IPS-11a (cell line): ENCODE results near the gene TNIK.
"Not testable (repeated sequence)": the region's sequence is repeated elsewhere in the genome, so short reads cannot be mapped to it uniquely, and the experiment has no call there.

Experiments used
- H3K4me3 ChIP-seq: one replicate; pipeline ENCODE4 v1.5.1; 2013; ENCODE audit warnings: low read depth, low read length, control low read depth

TNIK gene

DNA sequence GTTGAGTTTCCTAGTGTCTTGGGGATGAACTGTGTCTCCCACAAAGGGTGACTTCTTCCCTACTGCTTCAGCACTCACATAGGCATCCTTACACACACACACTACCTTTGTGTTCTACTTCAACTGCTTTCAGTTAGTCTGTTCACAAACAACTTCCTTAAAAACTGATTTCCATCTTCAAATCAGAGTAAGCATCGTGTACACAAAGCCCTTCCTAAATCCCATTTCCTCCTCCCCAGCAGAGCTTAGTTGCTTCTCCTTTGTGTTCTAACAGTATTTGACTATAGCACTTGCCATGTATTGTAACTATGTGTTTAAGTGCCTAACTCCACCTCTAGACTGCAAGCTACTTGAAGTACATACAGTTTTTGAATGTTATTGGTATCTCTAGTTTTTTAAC, 71.7 kb downstream of the TNIK start:
- no peak overlapping the region for H3K4me3 ChIP-seq

- no peak overlapping the region for H3K4me3 ChIP-seq
These were observed 73.1 kb downstream of the TNIK start for GRCh38 chr3:171387062-171387461.

GRCh38 chr3:171385086-171385485, 75.1 kb downstream of the TNIK start:
- no peak overlapping the region for H3K4me3 ChIP-seq

DNA sequence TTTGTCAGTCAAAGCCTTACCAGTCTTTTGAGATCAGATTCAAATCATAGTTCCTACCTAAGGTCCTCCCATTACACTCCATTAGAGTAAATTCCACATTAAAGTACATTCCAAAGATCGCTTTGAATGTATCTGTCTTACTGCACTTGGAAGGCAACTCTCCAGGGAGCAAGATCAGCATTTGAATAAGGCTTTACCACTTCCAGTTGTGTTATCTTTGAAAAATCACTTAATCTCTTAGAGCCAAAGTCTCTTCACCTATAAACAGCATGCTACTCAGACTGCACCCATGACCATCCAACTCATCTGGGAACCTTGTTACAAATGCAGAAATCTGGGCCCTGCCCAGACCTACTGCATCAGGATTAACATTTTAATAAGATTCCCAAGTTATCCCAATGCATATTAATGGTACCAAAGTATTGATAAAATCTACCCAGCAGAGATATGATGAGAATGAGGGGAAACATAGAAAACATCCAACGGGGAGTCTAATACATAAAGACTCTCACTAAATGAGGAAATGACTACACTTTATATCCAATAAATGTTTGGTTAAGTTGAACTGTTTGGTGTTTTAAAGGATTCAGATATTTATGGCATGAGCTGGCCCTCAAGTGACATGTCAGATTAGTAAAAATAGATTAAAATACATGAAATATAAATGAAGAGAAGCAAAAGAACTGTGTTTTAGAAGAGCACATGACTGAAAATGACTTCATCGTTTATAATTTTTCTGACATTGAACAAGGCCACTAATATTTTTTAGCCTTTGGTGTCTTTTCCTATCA, 75.9 kb downstream of the TNIK start:
- no peak overlapping the region for H3K4me3 ChIP-seq

DNA sequence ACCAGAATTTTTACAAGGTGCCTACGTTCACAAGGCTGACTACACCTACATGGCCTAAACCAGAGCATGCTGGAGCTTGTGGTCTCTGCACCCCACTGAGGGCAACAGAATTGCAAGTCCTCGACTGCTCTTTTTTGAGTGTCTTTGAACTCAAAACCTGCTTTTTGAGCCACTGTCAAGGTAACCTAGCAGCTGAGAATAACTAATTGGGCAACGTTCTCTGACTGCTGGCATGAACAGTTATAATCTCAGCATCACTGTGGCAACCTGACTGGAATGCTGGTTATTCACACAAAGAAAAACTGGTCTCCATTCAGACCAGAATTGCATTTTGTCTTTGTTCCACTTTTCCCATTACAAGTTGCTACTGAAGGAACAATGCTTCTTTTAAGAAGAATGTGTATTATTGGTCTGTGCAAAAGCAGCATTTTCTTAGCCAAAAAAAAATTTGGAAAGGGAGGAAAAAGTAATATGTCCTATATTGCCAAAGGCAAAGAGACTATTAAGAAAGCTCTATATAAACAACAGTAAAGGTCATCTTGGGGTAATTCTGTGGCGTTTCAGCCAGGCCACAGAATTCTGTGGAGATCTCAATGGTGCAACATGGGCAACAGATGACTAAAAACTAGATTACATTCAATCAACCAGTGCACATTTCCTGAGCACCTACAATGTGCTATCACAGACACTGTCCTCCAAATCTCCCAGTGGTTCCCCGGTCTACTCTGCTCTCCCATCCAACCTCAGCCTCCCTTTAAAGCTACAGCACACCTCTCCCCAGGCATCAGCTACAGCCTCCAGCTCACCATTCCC, 76.8 kb downstream of the TNIK start:
- H3K4me3 ChIP-seq = no peak overlapping the region

GRCh38 chr3:171382347-171382746, 77.9 kb downstream of the TNIK start:
- H3K4me3 ChIP-seq = not testable (repeated sequence)

DNA sequence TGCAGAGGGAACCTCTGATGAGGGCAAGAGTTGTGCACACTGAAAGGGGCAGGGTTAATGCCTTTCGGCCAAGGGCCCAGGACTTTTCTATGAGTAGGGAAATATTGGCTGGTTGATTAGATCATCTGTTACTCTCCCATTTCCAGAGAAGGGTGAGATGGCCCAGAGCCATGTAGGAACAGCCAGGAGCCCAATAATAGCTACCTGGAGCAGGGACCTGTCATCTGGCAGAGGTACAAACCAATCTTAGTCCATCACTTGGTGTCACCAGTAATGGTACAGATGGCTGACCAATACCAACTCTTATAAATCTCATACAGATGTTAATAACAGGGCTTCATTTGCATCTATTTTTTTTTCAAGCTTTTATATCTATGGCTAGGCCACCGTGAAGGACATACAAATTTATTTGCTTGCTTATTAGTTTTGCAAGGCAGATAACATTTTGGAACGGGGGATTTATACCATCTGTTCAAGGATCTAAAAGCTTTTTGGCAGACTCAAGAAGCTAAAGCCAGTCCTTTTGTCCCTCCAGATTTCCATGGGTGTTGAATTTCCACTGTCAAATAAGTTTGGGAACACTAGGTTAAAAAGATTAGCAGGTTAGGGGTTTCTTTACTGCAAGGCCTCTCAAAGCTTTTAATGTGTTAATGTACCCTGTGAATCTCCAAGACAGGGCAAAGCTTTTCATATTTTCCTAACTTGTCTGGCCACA, 79.3 kb downstream of the TNIK start:
- H3K4me3 ChIP-seq = no peak overlapping the region

- H3K4me3 ChIP-seq = no peak overlapping the region
These were observed 80.2 kb downstream of the TNIK start for GRCh38 chr3:171379961-171380483.

- H3K4me3 ChIP-seq = no peak overlapping the region
These were observed 80.9 kb downstream of the TNIK start for GRCh38 chr3:171379281-171379680.

DNA sequence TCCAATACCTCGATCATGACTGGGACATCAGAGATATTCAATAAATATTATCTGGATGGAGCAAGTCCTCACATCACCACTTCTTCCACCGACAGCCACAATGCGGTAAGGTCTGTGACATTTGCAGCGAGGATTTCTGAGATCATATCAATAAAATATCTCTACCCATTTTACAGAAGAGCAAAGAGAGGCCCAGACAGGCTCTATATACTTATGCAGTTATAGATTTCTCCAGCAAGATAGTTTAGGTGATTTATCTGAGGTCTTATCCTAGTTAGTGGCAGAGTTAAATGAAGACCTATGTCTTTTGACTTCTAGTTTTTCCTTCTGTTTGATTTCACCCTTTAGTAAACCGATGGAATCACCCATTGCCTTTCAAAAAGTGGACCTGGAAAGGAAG, 81.6 kb downstream of the TNIK start:
- H3K4me3 ChIP-seq = no peak overlapping the region

DNA sequence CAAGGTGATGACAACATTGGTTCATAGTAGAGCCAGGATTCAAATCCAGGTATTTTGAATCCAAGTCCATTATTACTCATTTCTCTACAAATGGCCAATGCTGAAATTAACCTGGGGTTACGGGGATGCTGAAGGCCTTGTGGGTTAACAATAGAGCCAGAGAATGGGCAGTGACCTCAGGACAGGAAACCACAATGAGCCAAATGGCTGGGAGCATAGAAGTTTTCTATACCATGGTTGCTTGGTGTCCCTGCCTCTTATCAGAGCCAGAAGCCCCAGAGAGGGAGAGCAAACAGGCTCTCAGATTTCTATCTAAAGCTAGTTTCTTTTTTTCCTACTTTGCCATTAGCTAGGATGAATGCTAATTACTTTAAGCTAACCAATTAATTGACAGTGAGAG, 82.3 kb downstream of the TNIK start:
- H3K4me3 ChIP-seq = no peak overlapping the region

GRCh38 chr3:171376596-171376947, 83.6 kb downstream of the TNIK start:
- H3K4me3 ChIP-seq = no peak overlapping the region

- H3K4me3 ChIP-seq = no peak overlapping the region
These were observed 84.3 kb downstream of the TNIK start for GRCh38 chr3:171375666-171376595.

- H3K4me3 ChIP-seq = no peak overlapping the region
These were observed 85.4 kb downstream of the TNIK start for GRCh38 chr3:171374661-171375285.

- no peak overlapping the region for H3K4me3 ChIP-seq
These were observed 85.9 kb downstream of the TNIK start for GRCh38 chr3:171374260-171374659.

DNA sequence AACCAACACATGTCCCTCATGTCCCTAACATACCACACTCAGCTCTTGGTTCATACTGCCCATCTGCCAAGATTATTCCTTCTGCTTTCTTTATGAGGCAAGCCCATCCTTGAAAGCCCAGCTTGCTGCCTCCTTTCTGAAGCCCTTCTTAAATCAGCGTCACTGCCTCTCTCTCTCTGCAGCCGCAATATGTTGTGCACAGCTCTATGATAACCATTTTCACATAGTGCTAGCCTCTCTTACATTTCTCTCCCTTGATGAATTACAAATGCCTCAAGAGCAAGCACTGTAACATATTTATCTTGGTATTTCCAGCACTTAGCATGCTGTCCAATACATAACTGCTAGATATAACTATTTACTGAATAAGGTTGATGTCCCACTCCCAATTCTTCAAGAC, 86.5 kb downstream of the TNIK start:
- H3K4me3 ChIP-seq = no peak overlapping the region

GRCh38 chr3:171372694-171373093, 87.5 kb downstream of the TNIK start:
- H3K4me3 ChIP-seq = no peak overlapping the region

DNA sequence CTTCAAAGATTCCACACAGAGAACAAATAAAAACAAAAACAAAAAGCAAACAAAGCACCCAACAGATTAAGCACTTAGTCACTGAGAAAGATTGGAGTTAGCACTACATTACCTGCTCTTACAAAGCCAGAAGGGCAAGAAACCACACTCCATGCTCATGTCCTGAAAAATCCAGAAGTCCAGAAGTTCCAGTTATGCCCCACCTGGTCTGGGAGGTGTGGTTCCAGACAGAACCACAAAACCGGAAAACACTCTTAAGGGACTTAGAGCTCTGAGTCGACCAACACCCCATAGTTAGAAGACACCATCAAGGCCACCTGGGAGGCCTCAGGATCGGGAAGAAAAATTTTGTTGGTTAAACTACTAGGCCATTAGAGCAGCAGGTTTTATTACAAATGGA, 88.9 kb downstream of the TNIK start:
- H3K4me3 ChIP-seq = no peak overlapping the region

DNA sequence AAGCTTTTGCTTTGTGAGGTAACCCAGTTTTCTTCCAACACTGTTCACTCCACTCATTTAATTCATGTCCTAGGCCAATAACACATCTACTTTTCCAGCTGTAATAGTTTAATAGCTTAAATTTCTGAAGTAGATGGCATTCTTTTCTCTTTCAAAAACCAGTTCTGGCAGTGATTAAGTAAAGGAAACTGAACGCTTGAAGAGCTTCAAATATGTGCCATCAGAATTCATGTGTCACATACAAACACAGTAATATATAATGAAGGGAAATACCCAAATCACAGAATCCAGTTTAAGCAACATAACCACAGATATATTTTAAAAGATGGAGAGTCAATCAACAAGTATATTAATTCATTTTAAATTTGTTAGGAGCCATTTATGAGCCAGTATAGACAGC, 91.0 kb downstream of the TNIK start:
- H3K4me3 ChIP-seq = no peak overlapping the region

DNA sequence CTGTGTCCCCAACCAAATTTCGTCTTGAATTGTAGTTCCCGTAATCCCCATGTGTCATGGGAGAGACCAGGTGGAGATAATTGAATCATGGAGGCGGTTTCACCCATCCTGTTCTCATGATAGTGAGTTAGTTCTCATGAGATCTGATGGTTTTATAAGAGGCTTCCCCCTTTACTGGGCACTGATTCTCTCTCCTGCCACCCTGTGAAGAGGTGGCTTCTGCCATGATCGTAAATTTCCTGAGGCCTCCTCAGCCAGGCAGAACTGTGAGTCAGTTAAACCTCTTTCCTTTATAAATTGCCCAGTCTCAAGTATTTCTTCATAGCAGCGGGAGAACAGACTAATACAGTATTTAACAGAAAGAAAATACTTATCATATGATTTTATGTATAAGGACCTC, 93.5 kb downstream of the TNIK start:
- not testable (repeated sequence) for H3K4me3 ChIP-seq
